OCI-LY7 (cell line): Measurements from ENCODE around the gene COQ9. TPM values are rescaled to one million over a fixed set of nuclear protein-coding genes. Genes with fewer than 3 reads are reported as not detected.

Source experiments
- BruUV-seq: library from RNA; stranded (reverse); fragments of 400-500 nt; replicated peaks from 2 replicates; lab custom pipeline; 2021; lab: Mats Ljungman, UMichigan
- CTCF ChIA-PET: fragments of 300-600 bp; sonication (Branson Sonifier 250); formaldehyde crosslinking; loops from one replicate; lab custom pipeline; 2022; ENCODE audit warnings: antibody characterized with exemption; ENCODE audit not compliant: unreplicated experiment; lab: Charles Lee
- POLR2A ChIA-PET: fragments of 300-600 bp; sonication (Branson Sonifier 250); formaldehyde crosslinking; loops from one replicate; lab custom pipeline; 2022; ENCODE audit warnings: antibody characterized with exemption; lab: Charles Lee
- DNase-seq: peaks from one replicate; pipeline ENCODE4 v3.0.0-alpha.2; 2015; ENCODE audit warnings: low spot score
- H2AFZ ChIP-seq: fragments of 200-600 bp; sonication (generic), shearing (Covaris generic); 2 replicates; pipeline ENCODE4 v1.6.1; 2014; ENCODE audit warnings: mild to moderate bottlenecking, antibody characterized with exemption, low read length, moderate library complexity
- H3K27ac ChIP-seq: fragments of 200-600 bp; sonication (generic); 2 replicates; pipeline ENCODE4 v1.5.1; 2014; ENCODE audit warnings: mixed run types, low read depth, mild to moderate bottlenecking, moderate library complexity, low read length, inconsistent platforms; ENCODE audit not compliant: poor library complexity, severe bottlenecking
- H3K36me3 ChIP-seq: fragments of 200-600 bp; sonication (generic); 2 replicates; pipeline ENCODE4 v1.6.1; 2014; ENCODE audit warnings: mild to moderate bottlenecking, antibody characterized with exemption, low read length, moderate library complexity, mixed read lengths; ENCODE audit not compliant: insufficient read depth
- H3K4me1 ChIP-seq: fragments of 200-600 bp; sonication (generic); 2 replicates; pipeline ENCODE4 v1.5.1; 2014; ENCODE audit warnings: mild to moderate bottlenecking, low read length; ENCODE audit not compliant: insufficient read depth, poor library complexity, severe bottlenecking
- H3K4me2 ChIP-seq: fragments of 200-600 bp; sonication (generic); 2 replicates; pipeline ENCODE4 v1.6.1; 2014; ENCODE audit warnings: mild to moderate bottlenecking, low read length
- H3K4me3 ChIP-seq: fragments of 200-600 bp; sonication (generic); 2 replicates; pipeline ENCODE4 v1.5.1; 2014; ENCODE audit warnings: mild to moderate bottlenecking, low read depth, low read length; ENCODE audit not compliant: poor library complexity, severe bottlenecking
- H3K79me2 ChIP-seq: fragments of 200-600 bp; sonication (generic); 2 replicates; pipeline ENCODE4 v1.6.1; 2016; ENCODE audit warnings: low read depth, mild to moderate bottlenecking, low read length, moderate library complexity, mixed read lengths; ENCODE audit not compliant: insufficient read depth
- H3K9me2 ChIP-seq: fragments of 200-600 bp; sonication (generic); 2 replicates; pipeline ENCODE4 v1.6.1; 2016; ENCODE audit warnings: mild to moderate bottlenecking, low read length, mixed read lengths; ENCODE audit not compliant: insufficient read depth
- H3K9me3 ChIP-seq: fragments of 200-600 bp; sonication (generic); 2 replicates; pipeline ENCODE4 v1.6.1; 2014; ENCODE audit warnings: mild to moderate bottlenecking, mixed run types, low read length, mixed read lengths
- H4K20me1 ChIP-seq: fragments of 200-600 bp; sonication (generic); 2 replicates; pipeline ENCODE4 v1.6.1; 2014; ENCODE audit warnings: mild to moderate bottlenecking, antibody characterized with exemption, low read length, moderate library complexity, mixed read lengths; ENCODE audit not compliant: insufficient read depth
- CTCF ChIP-seq: fragments of 200-600 bp; sonication (generic); conservative IDR thresholded peaks from 2 replicates; pipeline ENCODE4 v1.5.1; 2014; ENCODE audit warnings: mild to moderate bottlenecking, antibody characterized with exemption, low read length, moderate library complexity, mixed read lengths
- EZH2phosphoT487 ChIP-seq: fragments of 200-600 bp; sonication (generic); IDR thresholded peaks from 2 replicates; pipeline ENCODE4 v1.6.1; 2018; ENCODE audit warnings: low read depth, borderline replicate concordance, mild to moderate bottlenecking, mixed run types, antibody characterized with exemption, low read length, moderate library complexity, mixed read lengths
- intact Hi-C: fragments of 100-400 bp; cut with micrococcal nuclease; formaldehyde crosslinking; loops from one replicate; pipeline ENCODE4 v1.10.0; 2022; ENCODE audit not compliant: unreplicated experiment
- total RNA-seq, 2 experiments: library from RNA; depleted of rRNA in 1 of 2; stranded (reverse); fragments of >200 nt in 1 of 2; shearing (Covaris generic) in 1 of 2; gene quantifications; 2 replicates each; pipeline ENCODE4 v1.2.3, GENCODE V29; 2014 to 2022

COQ9 gene
- total RNA-seq, 2 experiments from 2014 or later = 30.5 to 45.2 TPM

- H3K27ac ChIP-seq = no peak overlapping the region
- H3K36me3 ChIP-seq = no peaks in the 10 kb centered on the region
- intact Hi-C loops = loop anchor here (5.0 kb wide), 1 partner anchor 39 kb away; no protein-coding TSS in a partner anchor
Measured at GRCh38 chr16:57478396-57479204, 31.3 kb downstream of the COQ9 start.

GRCh38 chr16:57479205-57479975 lies 32.1 kb downstream of the COQ9 start:
- CTCF ChIA-PET = no interaction called here
- H3K27ac ChIP-seq = no peak overlapping the region
- H4K20me1 ChIP-seq = no peaks in the 10 kb centered on the region
- H3K9me3 ChIP-seq = no peaks in the 10 kb centered on the region
- intact Hi-C loops = loop anchor here (5.0 kb wide), 1 partner anchor 38 kb away; no protein-coding TSS in a partner anchor
- no peak overlapping the region for H3K4me3 ChIP-seq
- BruUV-seq = no TSS peak
- H3K79me2 ChIP-seq = no peaks in the 10 kb centered on the region
- POLR2A ChIA-PET = interaction anchor here (1.0 kb wide), 1 partner anchor 14 kb away, joined by 3 read pairs; no protein-coding TSS in a partner anchor
- H2AFZ ChIP-seq = no peak overlapping the region
- H3K36me3 ChIP-seq = no peaks in the 10 kb centered on the region
- peaks cover 21% of the 10 kb centered on the region for H3K4me1 ChIP-seq
- H3K9me2 ChIP-seq = no peaks in the 10 kb centered on the region
- H3K4me2 ChIP-seq = no peak overlapping the region
- TF ChIP-seq EZH2phosphoT487 (no peak), CTCF (no peak)
- no peak for DNase-seq

More at GRCh38 chr16:57478396-57479204, 31.3 kb downstream of the COQ9 start:
- H3K9me3 ChIP-seq = no peaks in the 10 kb centered on the region
- no TSS peak for BruUV-seq
- ChIA-PET POLR2A (interaction anchor here (1.0 kb wide), 1 partner anchor 14 kb away, joined by 3 read pairs; no protein-coding TSS in a partner anchor), CTCF (no interaction called here)
- no peak for DNase-seq
- no peaks in the 10 kb centered on the region for H3K79me2 ChIP-seq
- no peaks in the 10 kb centered on the region for H3K9me2 ChIP-seq
- peaks cover 21% of the 10 kb centered on the region for H3K4me1 ChIP-seq
- H3K4me3 ChIP-seq = no peak overlapping the region
- TF ChIP-seq EZH2phosphoT487 (no peak), CTCF (no peak)
- no peaks in the 10 kb centered on the region for H4K20me1 ChIP-seq
- no peak overlapping the region for H3K4me2 ChIP-seq
- no peak overlapping the region for H2AFZ ChIP-seq
